SU-DHL-6 (cell line): ENCODE data around the gene ARMH2.

Experiments
- H2AFZ ChIP-seq: fragments of 200-600 bp; sonication (generic); 2 replicates; pipeline ENCODE4 v1.6.1; 2014; ENCODE audit warnings: low read depth, mild to moderate bottlenecking, moderate library complexity, mixed read lengths, antibody characterized with exemption, low read length; ENCODE audit not compliant: severe bottlenecking
- H3F3A ChIP-seq: fragments of 200-600 bp; shearing (Covaris generic); 2 replicates; pipeline ENCODE4 v1.6.0; 2016; ENCODE audit warnings: antibody characterized with exemption, mild to moderate bottlenecking; ENCODE audit not compliant: insufficient read depth
- H3K27ac ChIP-seq: fragments of 200-600 bp; sonication (generic); 2 replicates; pipeline ENCODE4 v1.5.1; 2016; ENCODE audit warnings: low read depth, mild to moderate bottlenecking, low read length, moderate library complexity, mixed read lengths
- H3K27me3 ChIP-seq: fragments of 200-600 bp; sonication (generic), shearing (Covaris generic); 2 replicates; pipeline ENCODE4 v1.6.0; 2014; ENCODE audit warnings: mild to moderate bottlenecking, low read length
- H3K36me3 ChIP-seq: fragments of 200-600 bp; sonication (generic); 2 replicates; pipeline ENCODE4 v1.6.1; 2014; ENCODE audit warnings: mild to moderate bottlenecking, low read length, mixed read lengths
- H3K4me2 ChIP-seq: fragments of 300-600, 200-600 bp; shearing (Covaris generic), sonication (generic); 2 replicates; pipeline ENCODE4 v1.6.0; 2014; ENCODE audit warnings: low read length, low read depth, mild to moderate bottlenecking; ENCODE audit not compliant: poor library complexity, severe bottlenecking
- H3K4me3 ChIP-seq: fragments of 200-600 bp; sonication (generic); 2 replicates; pipeline ENCODE4 v1.5.1; 2014; ENCODE audit warnings: antibody characterized with exemption, low read length, mild to moderate bottlenecking, mixed read lengths; ENCODE audit not compliant: insufficient read depth, poor library complexity, severe bottlenecking
- H3K79me2 ChIP-seq: fragments of 200-600 bp; sonication (generic); 2 replicates; pipeline ENCODE4 v1.6.1; 2014; ENCODE audit warnings: mild to moderate bottlenecking, low read length, moderate library complexity; ENCODE audit not compliant: insufficient read depth
- H3K9ac ChIP-seq: fragments of 200-600 bp; sonication (generic); 2 replicates; pipeline ENCODE4 v1.7.0; 2014; ENCODE audit warnings: mild to moderate bottlenecking, low read length
- H3K9me2 ChIP-seq: fragments of 200-600 bp; sonication (generic); replicated peaks from 2 replicates; pipeline ENCODE4 v1.6.1; 2014; ENCODE audit warnings: low read length; ENCODE audit not compliant: insufficient read depth
- H3K9me3 ChIP-seq: fragments of 200-600 bp; sonication (generic); 2 replicates; pipeline ENCODE4 v1.6.1; 2014; ENCODE audit warnings: low read length, mixed read lengths; ENCODE audit not compliant: insufficient read depth
- H4K20me1 ChIP-seq: fragments of 200-600 bp; sonication (generic); 2 replicates; pipeline ENCODE4 v1.6.1; 2014; ENCODE audit warnings: low read depth, mild to moderate bottlenecking, antibody characterized with exemption, low read length, moderate library complexity, mixed read lengths
- EZH2phosphoT487 ChIP-seq: fragments of 200-600 bp; sonication (generic), shearing (Covaris generic); conservative IDR thresholded peaks from 2 replicates; pipeline ENCODE4 v1.6.1; 2018; ENCODE audit warnings: mild to moderate bottlenecking, antibody characterized with exemption, low read length, moderate library complexity, mixed read lengths
- TF ChIP-seq, protein P1 (sequence below): fragments of 200-600 bp; sonication (generic); IDR thresholded peaks from one replicate; pipeline ENCODE4 v1.5.1; 2017; ENCODE audit warnings: antibody characterized with exemption, mild to moderate bottlenecking, low read length, moderate library complexity; ENCODE audit not compliant: insufficient read depth, poor library complexity, severe bottlenecking

Gene ARMH2

DNA sequence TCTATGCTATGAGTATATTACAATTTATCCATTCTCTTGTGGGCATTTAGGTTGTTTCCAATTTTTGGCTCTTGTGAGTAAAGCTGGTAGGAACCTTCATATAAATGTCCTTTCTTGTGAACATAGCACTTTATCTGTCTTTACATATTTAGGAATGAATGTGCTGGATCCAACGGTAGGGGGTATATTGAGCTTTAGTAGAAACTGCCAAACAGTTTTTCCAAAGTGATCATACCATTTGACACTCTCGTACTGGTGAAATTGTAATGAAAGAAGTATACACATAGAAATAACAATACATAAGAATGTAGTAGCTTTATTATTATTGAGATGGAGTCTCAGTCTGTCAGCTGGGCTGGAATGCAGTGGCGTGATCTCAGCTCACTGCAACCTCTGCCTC is 30.9 kb upstream of the ARMH2 start:
- no peaks in the 10 kb centered on the region for H3K9me2 ChIP-seq
- H3K79me2 ChIP-seq, result no peaks in the 10 kb centered on the region
- no peak overlapping the region for H2AFZ ChIP-seq
- no peak overlapping the region for H3K4me3 ChIP-seq
- H3K9me3 ChIP-seq, result no peaks in the 10 kb centered on the region
- peaks cover 12% of the 10 kb centered on the region; the same call in 1 of the 2 replicates for H3F3A ChIP-seq
- peaks cover 68% of the 10 kb centered on the region for H3K36me3 ChIP-seq
- no peaks in the 10 kb centered on the region for H4K20me1 ChIP-seq
- H3K27ac ChIP-seq, result no peak overlapping the region
- no peaks in the 10 kb centered on the region for H3K27me3 ChIP-seq
- no peak overlapping the region for H3K4me2 ChIP-seq
- TF ChIP-seq, protein P1, sequence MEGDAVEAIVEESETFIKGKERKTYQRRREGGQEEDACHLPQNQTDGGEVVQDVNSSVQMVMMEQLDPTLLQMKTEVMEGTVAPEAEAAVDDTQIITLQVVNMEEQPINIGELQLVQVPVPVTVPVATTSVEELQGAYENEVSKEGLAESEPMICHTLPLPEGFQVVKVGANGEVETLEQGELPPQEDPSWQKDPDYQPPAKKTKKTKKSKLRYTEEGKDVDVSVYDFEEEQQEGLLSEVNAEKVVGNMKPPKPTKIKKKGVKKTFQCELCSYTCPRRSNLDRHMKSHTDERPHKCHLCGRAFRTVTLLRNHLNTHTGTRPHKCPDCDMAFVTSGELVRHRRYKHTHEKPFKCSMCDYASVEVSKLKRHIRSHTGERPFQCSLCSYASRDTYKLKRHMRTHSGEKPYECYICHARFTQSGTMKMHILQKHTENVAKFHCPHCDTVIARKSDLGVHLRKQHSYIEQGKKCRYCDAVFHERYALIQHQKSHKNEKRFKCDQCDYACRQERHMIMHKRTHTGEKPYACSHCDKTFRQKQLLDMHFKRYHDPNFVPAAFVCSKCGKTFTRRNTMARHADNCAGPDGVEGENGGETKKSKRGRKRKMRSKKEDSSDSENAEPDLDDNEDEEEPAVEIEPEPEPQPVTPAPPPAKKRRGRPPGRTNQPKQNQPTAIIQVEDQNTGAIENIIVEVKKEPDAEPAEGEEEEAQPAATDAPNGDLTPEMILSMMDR, result no peak
- no peak for TF ChIP-seq EZH2phosphoT487
- H3K9ac ChIP-seq, result no peak overlapping the region

GRCh38 chr6:24827970-24828369 is 29.3 kb upstream of the ARMH2 start:
- TF ChIP-seq, protein P1, result no peak
- TF ChIP-seq EZH2phosphoT487, result no peak
- Histone ChIP-seq H3K4me2 (no peak overlapping the region), H3K27ac (no peak overlapping the region), H3K79me2 (no peaks in the 10 kb centered on the region), H3K9me2 (no peaks in the 10 kb centered on the region), H3F3A (peaks cover 12% of the 10 kb centered on the region; the same call in 1 of the 2 replicates), H3K9me3 (no peaks in the 10 kb centered on the region), H3K27me3 (no peaks in the 10 kb centered on the region), H3K36me3 (peaks cover 70% of the 10 kb centered on the region), H2AFZ (no peak overlapping the region), H3K4me3 (no peak overlapping the region), H4K20me1 (no peaks in the 10 kb centered on the region), H3K9ac (no peak overlapping the region)

- no peak overlapping the region for H3K4me3 ChIP-seq
- no peak overlapping the region for H3K9ac ChIP-seq
- no peaks in the 10 kb centered on the region for H3K9me2 ChIP-seq
- H3F3A ChIP-seq, result peaks cover 12% of the 10 kb centered on the region; the same call in 1 of the 2 replicates
- no peak overlapping the region for H3K4me2 ChIP-seq
- no peak overlapping the region for H2AFZ ChIP-seq
- TF ChIP-seq, protein P1, result no peak
- no peak for TF ChIP-seq EZH2phosphoT487
- no peak overlapping the region for H3K27ac ChIP-seq
- no peaks in the 10 kb centered on the region for H4K20me1 ChIP-seq
- H3K9me3 ChIP-seq, result no peaks in the 10 kb centered on the region
- peaks cover 67% of the 10 kb centered on the region for H3K36me3 ChIP-seq
- H3K79me2 ChIP-seq, result no peaks in the 10 kb centered on the region
- no peaks in the 10 kb centered on the region for H3K27me3 ChIP-seq
Measured at GRCh38 chr6:24827162-24827561, 28.4 kb upstream of the ARMH2 start.
